CD4-positive, alpha-beta T cell (primary cell): ENCODE results near the gene MEGF10. TPM values are rescaled to one million over a fixed set of nuclear protein-coding genes. Genes with fewer than 3 reads are reported as not detected.

Experiments
- ATAC-seq: fragments of 200-7000 bp; cut with Tn5 transposase; one replicate; pipeline ENCODE4 v1.10.0; 2022; ENCODE audit warnings: mild to moderate bottlenecking; ENCODE audit not compliant: poor library complexity
- CTCF ChIA-PET: fragments of 350-600 bp; sonication (Branson Sonifier 250); formaldehyde crosslinking; loops from one replicate; lab custom pipeline; 2021; ENCODE audit warnings: antibody characterized with exemption, inconsistent platforms; lab: Charles Lee
- POLR2A ChIA-PET: fragments of 350-600 bp; sonication (Branson Sonifier 250); formaldehyde crosslinking; loops from one replicate; lab custom pipeline; 2021; ENCODE audit warnings: antibody characterized with exemption, inconsistent platforms; lab: Charles Lee
- DNase-seq, 14 experiments: peaks; one replicate each; pipeline ENCODE4 v3.0.0-alpha.2; 2013 to 2020; ENCODE audit warnings: mixed read lengths in 2 of 14
- H3K27ac ChIP-seq, 2 donors: one replicate each; pipeline versions ENCODE4 v1.5.1 to v1.7.0; 2013; ENCODE audit warnings: low read length in 2 of 2, low read depth in 1 of 2, mild to moderate bottlenecking in 1 of 2
- H3K27me3 ChIP-seq, 2 experiments: 1 replicate in 1 of 2; 2 replicates in 1 of 2; pipeline versions ENCODE4 v1.6.1 to v1.7.0; 2013; ENCODE audit warnings: low read length in 2 of 2, control low read depth in 1 of 2, mild to moderate bottlenecking in 1 of 2, moderate library complexity in 1 of 2; ENCODE audit not compliant: insufficient read depth in 2 of 2, control insufficient read depth in 1 of 2
- H3K36me3 ChIP-seq: one replicate; pipeline ENCODE4 v1.6.1; 2013; ENCODE audit warnings: low read length, control low read depth; ENCODE audit not compliant: insufficient read depth
- H3K4me1 ChIP-seq: one replicate; pipeline ENCODE4 v1.6.1; 2013; ENCODE audit warnings: low read length, control low read depth; ENCODE audit not compliant: insufficient read depth
- H3K4me3 ChIP-seq: one replicate; pipeline ENCODE4 v1.5.1; 2013; ENCODE audit warnings: mild to moderate bottlenecking, low read length, moderate library complexity
- H3K9me3 ChIP-seq, 2 experiments: 1 replicate in 1 of 2; 2 replicates in 1 of 2; pipeline versions ENCODE4 v1.6.1 to v1.7.0; 2013; ENCODE audit warnings: low read length in 2 of 2, mild to moderate bottlenecking in 2 of 2, control low read depth in 1 of 2, moderate library complexity in 1 of 2; ENCODE audit not compliant: control insufficient read depth in 1 of 2, insufficient read depth in 1 of 2
- H3K27ac Mint-ChIP-seq: one replicate; pipeline ENCODE4 v1.8.0; 2020; ENCODE audit warnings: mixed read lengths
- H3K27me3 Mint-ChIP-seq: one replicate; pipeline ENCODE4 v1.8.0; 2021; ENCODE audit warnings: mixed read lengths
- H3K36me3 Mint-ChIP-seq: one replicate; pipeline ENCODE4 v1.8.0; 2021; ENCODE audit warnings: low read depth, mixed read lengths
- H3K4me1 Mint-ChIP-seq: one replicate; pipeline ENCODE4 v1.8.0; 2021; ENCODE audit warnings: low read depth, mixed read lengths
- H3K4me3 Mint-ChIP-seq: one replicate; pipeline ENCODE4 v1.8.0; 2020; ENCODE audit warnings: mild to moderate bottlenecking, mixed read lengths
- H3K9me3 Mint-ChIP-seq: one replicate; pipeline ENCODE4 v1.8.0; 2020; ENCODE audit warnings: mixed read lengths
- intact Hi-C, 2 experiments: fragments of 100-400 bp; cut with DNase I in 1 of 2; cut with micrococcal nuclease in 1 of 2; formaldehyde crosslinking; loops; one replicate each; pipeline versions ENCODE4 v1.15.1 to v1.9.0; 2023 to 2025; cut with DNase I, micrococcal nuclease
- total RNA-seq, 174 experiments: library from RNA in 2 of 174; stranded (reverse) in 2 of 174; gene quantifications; one replicate each; pipeline ENCODE4 v1.2.3 and lab custom pipeline; 2021 to 2026
- TF ChIP-seq, protein P1 (sequence below): fragments of 200-600 bp; IDR thresholded peaks from one replicate; pipeline ENCODE4 v1.8.0; 2022; ENCODE audit warnings: antibody characterized with exemption, mild to moderate bottlenecking

Gene MEGF10
- total RNA-seq, 2 experiments from 2014 or later, result not detected

DNA sequence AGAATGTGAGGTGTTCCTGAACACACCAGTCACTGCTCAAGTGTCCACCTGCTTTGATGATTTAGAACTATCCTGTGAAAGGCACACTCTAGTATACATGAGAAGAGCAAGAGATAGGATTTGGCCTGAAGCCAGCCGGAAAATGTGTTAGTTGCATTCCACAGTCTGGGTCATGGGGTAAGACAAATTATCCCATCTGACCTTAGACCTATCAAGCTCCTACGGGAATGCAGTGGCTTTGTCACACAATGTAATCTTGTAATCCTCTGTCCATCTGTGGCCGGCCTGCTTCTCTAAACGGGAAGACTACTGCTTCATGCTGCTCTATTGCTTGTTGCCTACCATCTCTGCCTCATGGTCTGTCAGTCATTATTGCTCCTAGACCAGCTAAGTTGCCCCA lies 134.4 kb downstream of the MEGF10 start:
- intact Hi-C loops, result no loop called here
- Histone ChIP-seq H3K36me3 (no peaks in the 10 kb centered on the region), H3K4me3 (no peak overlapping the region), H3K27me3 (no peaks in the 10 kb centered on the region), H3K4me1 (no peaks in the 10 kb centered on the region), H3K27ac (no peak overlapping the region), H3K9me3 (peaks cover 0 to 5% of the 10 kb centered on the region in 2 experiments)
- no peaks in the 10 kb centered on the region for H3K9me3 Mint-ChIP-seq
- ATAC-seq (no peak), DNase-seq (no peak)
- no peaks in the 10 kb centered on the region for H3K36me3 Mint-ChIP-seq
- H3K4me3 Mint-ChIP-seq, result no peak overlapping the region
- H3K27ac Mint-ChIP-seq, result no peak overlapping the region
- H3K27me3 Mint-ChIP-seq, result peaks cover 12% of the 10 kb centered on the region
- POLR2A ChIA-PET, result no interaction called here
- no peaks in the 10 kb centered on the region for H3K4me1 Mint-ChIP-seq
- CTCF ChIA-PET, result no interaction called here
- TF ChIP-seq, protein P1, sequence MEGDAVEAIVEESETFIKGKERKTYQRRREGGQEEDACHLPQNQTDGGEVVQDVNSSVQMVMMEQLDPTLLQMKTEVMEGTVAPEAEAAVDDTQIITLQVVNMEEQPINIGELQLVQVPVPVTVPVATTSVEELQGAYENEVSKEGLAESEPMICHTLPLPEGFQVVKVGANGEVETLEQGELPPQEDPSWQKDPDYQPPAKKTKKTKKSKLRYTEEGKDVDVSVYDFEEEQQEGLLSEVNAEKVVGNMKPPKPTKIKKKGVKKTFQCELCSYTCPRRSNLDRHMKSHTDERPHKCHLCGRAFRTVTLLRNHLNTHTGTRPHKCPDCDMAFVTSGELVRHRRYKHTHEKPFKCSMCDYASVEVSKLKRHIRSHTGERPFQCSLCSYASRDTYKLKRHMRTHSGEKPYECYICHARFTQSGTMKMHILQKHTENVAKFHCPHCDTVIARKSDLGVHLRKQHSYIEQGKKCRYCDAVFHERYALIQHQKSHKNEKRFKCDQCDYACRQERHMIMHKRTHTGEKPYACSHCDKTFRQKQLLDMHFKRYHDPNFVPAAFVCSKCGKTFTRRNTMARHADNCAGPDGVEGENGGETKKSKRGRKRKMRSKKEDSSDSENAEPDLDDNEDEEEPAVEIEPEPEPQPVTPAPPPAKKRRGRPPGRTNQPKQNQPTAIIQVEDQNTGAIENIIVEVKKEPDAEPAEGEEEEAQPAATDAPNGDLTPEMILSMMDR, result no peak

GRCh38 chr5:127425868-127426267 lies 135.3 kb downstream of the MEGF10 start:
- no peaks in the 10 kb centered on the region for H3K9me3 Mint-ChIP-seq

DNA sequence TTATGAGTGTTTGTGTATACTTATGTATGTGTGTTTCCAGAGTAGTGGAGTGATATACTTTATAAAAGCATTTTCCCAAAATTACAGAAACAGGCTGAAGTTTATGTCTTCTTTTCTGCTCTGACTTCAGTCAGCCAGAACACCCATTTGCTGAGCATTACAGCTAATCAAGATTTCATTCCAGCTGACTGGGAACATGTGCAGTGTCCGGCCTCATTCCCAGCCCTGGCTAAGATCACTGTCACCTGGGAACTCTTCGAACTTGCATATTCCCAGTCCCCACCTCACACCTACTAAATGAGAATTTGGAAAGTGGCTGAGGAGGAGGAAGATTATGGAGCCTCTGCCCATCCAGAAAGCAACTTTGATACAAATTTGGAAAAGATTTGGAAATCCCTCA lies 136.1 kb downstream of the MEGF10 start:
- H3K27me3 Mint-ChIP-seq, result peaks cover 12% of the 10 kb centered on the region
- Histone ChIP-seq H3K4me1 (no peaks in the 10 kb centered on the region), H3K36me3 (no peaks in the 10 kb centered on the region), H3K9me3 (peaks cover 0 to 4% of the 10 kb centered on the region in 2 experiments), H3K27me3 (no peaks in the 10 kb centered on the region), H3K4me3 (no peak overlapping the region), H3K27ac (no peak overlapping the region)
- CTCF ChIA-PET, result no interaction called here
- ATAC-seq (no peak), DNase-seq (no peak)
- intact Hi-C loops, result no loop called here
- H3K27ac Mint-ChIP-seq, result no peak overlapping the region
- TF ChIP-seq, protein P1, result no peak
- no peak overlapping the region for H3K4me3 Mint-ChIP-seq
- H3K4me1 Mint-ChIP-seq, result no peaks in the 10 kb centered on the region
- H3K36me3 Mint-ChIP-seq, result no peaks in the 10 kb centered on the region
- no peaks in the 10 kb centered on the region for H3K9me3 Mint-ChIP-seq
- POLR2A ChIA-PET, result no interaction called here

More at GRCh38 chr5:127425868-127426267, 135.3 kb downstream of the MEGF10 start:
- no peak overlapping the region for H3K27ac Mint-ChIP-seq
- no peaks in the 10 kb centered on the region for H3K4me1 Mint-ChIP-seq
- Histone ChIP-seq H3K4me1 (no peaks in the 10 kb centered on the region), H3K4me3 (no peak overlapping the region), H3K9me3 (peaks cover 0 to 4% of the 10 kb centered on the region in 2 experiments), H3K36me3 (no peaks in the 10 kb centered on the region), H3K27ac (no peak overlapping the region), H3K27me3 (no peaks in the 10 kb centered on the region)
- no peaks in the 10 kb centered on the region for H3K36me3 Mint-ChIP-seq
- no peak for DNase-seq
- ChIA-PET POLR2A (no interaction called here), CTCF (no interaction called here)
- intact Hi-C loops, result no loop called here
- ATAC-seq, result no peak
- TF ChIP-seq, protein P1, result no peak
- no peak overlapping the region for H3K4me3 Mint-ChIP-seq
- H3K27me3 Mint-ChIP-seq, result peaks cover 12% of the 10 kb centered on the region
